Activated T-cell treated with anti-CD3 and anti-CD28 coated beads for 1 hour (primary cell): ENCODE results near the gene ARRDC1.
"Not testable (repeated sequence)": the region's sequence is repeated elsewhere in the genome, so short reads cannot be mapped to it uniquely, and the experiment has no call there.

Experiments used
- DNase-seq: peaks from one replicate; pipeline ENCODE4 v3.0.0-alpha.2; 2020; ENCODE audit warnings: low read depth

The ARRDC1 gene, protein sequence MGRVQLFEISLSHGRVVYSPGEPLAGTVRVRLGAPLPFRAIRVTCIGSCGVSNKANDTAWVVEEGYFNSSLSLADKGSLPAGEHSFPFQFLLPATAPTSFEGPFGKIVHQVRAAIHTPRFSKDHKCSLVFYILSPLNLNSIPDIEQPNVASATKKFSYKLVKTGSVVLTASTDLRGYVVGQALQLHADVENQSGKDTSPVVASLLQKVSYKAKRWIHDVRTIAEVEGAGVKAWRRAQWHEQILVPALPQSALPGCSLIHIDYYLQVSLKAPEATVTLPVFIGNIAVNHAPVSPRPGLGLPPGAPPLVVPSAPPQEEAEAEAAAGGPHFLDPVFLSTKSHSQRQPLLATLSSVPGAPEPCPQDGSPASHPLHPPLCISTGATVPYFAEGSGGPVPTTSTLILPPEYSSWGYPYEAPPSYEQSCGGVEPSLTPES

DNA sequence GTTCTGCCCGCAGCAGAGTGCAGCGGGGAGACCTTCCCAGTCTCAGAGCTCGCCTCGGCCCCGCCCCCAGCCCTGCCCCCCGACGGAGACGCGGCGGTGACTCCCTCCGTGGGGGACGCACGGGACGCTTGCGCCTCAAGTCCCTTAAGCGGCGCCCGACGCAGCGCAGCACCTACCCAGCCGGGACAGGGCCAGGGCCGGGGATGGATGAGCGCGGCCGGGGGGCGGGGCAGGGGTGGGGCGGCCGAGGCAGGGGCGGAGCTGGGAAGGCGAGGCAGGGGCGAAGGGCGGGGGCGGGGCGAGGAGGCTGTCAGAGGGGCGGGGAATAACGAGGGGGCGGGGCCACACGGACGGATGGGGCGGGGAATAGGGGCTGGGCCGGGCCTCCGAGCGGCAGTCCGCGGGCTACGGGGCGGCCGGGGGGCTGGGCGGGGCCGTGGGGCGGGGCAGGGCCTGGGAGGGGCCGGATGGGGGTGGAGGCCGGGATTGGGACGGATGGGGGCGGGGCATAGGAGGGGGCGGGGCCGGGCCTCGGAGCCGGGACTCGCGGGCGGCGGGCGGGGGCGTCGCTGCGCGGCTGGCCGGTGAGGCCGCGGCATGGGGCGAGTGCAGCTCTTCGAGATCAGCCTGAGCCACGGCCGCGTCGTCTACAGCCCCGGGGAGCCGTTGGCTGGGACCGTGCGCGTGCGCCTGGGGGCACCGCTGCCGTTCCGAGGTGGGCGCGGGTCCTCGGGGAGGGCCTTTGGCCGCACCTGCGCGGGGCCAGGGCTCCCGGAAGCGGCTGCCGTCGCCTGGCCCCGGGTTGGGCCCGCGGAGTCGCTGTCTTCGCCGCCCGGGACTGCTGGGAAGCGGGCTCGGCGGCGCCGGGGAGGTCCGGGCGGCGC is at the start of gene ARRDC1:
Gene ARRDC1 (plus strand): TSS at position 566 of the 884 bp plus-strand sequence. CDS start 32 bp downstream, at position 598.
- peak; percentile 90 for DNase-seq

DNA sequence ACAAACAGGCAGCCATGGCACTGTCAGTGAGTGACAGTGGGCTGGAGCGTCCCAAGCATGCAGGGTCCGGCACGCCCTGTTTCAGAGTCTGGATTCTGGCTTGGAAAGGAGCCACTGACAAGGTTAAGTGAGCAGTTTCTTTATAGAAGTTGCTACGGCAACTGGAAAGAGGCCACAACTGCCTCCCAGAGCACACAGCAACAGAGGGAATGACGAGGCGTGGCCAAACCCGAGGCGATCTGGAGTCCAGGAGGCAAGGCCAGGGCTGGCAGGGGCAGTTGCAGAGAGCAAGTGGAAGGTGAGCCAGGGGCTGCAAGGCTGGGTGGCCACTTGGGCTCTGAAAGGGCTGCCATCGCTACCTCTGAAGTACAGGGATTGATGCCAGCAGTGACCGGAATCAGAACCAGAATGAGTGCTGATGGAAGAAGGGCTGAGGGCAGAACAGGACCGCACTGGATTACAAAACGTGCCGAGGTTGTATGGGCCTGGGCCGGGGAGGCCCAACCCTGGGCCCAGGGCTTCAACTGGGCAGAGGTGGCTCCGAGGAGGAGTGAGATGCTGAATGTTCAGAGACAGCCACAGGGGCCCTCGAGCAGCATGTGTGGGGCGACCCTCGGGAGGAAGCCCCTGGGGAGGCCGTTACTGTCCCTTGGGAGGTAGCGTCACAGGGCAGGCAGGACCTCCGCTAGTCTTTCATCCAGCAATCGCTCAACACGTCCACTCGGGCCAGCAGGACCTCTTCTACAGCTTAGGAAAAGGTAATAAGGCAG is 49.2 kb upstream of the ARRDC1 start:
- no peak for DNase-seq

DNA sequence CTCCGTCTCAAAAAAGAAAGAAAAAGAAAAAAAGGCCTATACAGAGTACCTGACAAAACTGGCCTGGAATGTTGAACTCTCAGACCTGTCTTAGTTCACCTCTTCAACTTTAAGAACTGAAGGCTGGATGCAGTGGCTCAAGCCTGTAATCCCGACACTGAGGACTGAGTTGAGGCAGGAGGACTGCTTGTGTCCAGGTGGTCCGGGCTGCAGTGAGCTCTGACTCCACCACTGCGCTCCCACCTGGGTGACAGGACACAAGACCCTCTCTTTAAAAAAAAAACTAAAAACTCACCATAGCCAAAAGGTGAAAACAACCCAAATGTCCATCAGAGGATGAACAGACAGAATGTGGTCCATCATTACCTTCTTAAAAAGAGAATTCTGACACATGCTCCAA is 47.4 kb upstream of the ARRDC1 start:
- DNase-seq, result no peak

DNA sequence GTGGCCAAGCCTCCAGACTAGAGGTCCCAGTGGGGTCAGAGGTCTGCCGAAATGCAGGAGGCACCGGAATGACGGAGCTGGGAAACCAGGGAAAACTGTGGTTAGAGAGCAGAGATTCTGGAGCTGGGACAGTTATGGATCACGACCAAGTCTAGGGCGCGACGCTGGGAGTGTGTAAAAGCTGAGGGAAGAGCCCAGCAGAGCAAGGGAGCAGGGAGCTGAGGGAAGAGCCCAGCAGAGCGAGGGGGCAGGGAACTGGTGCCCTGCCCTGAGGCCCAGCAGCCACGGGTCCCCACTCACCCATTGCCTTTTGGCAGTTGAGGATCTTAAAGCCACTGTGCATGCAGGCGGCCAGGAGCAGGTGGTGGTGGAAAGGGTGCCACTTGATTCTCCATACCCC is 41.4 kb upstream of the ARRDC1 start:
- DNase-seq, result no peak

DNA sequence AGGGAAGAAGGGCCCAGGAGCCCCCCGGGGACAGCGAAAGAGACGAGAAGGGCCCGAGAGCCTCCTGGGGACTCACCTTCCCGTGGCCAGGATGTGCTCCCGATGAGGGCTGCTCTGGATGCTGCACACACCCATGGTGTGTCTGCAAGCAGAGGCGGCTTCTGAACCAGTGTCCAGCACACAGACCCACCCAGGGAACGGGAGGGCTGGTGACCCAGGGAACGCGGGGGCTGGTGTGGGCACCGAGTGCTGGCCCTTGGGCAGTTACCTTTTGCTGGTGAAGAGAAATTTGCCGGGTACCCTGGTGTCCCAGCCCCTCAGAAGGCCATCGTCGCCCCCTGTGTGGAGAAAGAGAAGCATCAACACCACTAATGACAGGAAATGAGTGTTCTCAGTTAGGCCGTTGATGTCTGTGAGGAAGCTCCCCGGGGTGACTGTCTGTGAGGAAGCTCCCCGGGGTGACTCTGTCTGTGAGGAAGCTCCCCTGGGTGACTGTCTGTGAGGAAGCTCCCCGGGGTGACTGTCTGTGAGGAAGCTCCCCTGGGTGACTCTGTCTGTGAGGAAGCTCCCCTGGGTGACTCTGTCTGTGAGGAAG is 40.6 kb upstream of the ARRDC1 start:
- DNase-seq, result no peak

DNA sequence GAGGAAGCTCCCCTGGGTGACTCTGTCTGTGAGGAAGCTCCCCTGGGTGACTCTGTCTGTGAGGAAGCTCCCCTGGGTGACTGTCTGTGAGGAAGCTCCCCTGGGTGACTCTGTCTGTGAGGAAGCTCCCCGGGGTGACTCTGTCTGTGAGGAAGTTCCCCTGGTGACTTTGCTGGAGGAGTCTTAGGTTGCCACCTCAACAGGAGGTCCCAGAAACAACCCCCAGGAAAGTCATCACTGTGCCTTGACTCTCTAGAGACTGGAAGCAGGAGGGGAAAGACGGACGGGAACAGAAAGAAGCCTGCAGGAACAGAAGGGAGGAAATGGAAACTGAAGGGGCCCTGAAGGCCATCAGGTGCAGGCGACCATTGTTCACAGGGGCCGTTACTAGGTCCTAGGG is 37.0 kb upstream of the ARRDC1 start:
- DNase-seq, result not testable (repeated sequence)

GRCh38 chr9:137569609-137570203 is 35.8 kb upstream of the ARRDC1 start:
- DNase-seq, result no peak

GRCh38 chr9:137570566-137570965 is 34.9 kb upstream of the ARRDC1 start:
- no peak for DNase-seq

DNA sequence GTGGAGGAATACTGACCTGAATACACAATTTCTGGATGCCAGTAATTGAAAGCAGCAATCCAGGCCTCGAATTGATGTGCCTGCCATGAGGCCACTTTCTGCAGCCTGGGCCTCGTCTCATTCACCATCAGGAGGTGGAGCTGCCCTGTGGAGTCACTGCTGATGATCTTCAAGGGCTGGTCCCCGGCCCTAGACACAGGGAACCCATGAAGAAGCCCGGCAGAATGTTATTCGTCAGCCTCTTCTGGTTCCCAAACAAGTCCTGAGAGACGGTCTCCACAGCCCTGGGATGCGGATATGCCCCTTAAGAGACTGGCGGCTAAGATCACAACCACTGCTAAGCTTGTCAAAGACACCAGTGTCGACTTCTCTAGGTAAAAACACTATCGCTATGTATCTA is 31.3 kb upstream of the ARRDC1 start:
- no peak for DNase-seq

- no peak for DNase-seq
Observed at GRCh38 chr9:137575364-137575715, 30.1 kb upstream of the ARRDC1 start.

DNA sequence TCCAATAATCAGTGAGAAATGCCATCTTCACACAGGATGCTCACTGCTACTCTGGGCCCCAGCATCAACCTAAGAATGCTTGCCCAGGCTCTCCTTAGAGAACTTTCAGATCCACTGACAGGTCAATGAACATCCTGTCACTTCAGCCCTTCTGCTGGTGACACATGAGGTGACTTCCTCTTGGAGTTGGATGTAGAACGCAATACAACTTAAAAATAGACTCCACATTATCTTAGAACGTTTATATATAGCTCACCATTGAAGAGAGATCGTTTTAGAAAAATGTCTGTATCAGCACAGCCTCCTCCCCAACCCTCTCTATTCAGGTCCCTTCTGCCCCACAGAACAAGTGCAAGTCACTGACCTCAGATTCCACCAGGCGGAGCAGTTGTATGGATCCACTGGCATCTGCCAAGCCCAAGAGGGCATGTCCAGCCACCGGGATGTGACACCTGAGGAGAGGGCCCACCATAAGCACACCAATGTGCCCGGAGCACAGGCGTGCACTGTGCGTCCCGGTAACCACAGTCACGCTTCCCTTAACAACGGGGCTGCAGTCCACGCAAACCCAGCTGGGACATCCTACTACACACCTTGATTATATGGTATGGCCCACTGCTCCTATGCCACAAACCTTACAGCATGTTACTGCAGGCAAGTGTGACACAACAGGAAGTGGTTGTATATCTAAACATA is 29.6 kb upstream of the ARRDC1 start:
- DNase-seq, result no peak

GRCh38 chr9:137578518-137579258 is 26.8 kb upstream of the ARRDC1 start, which contains the start of gene DPH7:
DPH7 (minus strand) TSS chr9:137578925; CDS start chr9:137578777, 148 bp downstream.
- DNase-seq, result peak; percentile 97

- no peak for DNase-seq
Observed at GRCh38 chr9:137579259-137579604, 26.3 kb upstream of the ARRDC1 start.

DNA sequence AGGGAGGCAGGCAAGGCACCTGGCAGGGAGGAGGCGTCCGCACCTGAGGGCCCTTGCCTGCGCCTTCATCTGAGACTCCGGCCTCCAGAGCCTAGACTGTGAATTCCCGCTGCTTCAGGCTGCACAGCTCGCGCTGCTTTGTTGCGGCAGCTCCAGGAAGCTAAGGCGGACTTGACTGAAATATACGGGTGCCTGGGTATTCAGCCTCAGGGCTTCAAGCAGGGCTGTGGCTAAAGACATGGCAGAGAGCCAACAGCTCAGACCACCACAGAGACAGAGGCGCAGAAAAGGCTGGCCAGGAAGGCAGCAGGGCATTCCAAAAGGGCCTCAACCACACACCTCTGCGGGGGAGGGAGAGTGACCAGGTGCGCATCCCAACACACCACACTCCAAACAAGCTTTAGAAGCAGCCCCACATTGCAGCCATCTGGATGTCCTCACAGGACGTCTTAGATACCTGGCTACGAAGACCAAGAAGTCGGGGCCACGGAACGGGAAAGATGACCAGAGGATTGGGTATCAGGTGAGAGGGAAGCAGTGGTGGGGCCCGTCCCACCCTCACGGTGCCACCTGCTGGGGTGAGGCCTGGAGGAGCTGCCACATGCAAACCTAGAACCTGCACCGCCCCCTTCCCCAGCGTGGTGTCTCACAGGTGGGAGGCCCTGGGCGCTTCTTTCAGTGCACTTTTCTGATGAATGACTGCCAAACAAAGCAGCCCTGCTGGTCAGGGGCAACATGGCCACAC is 25.1 kb upstream of the ARRDC1 start:
- no peak for DNase-seq

- DNase-seq, result no peak
Observed at GRCh38 chr9:137580954-137581322, 24.5 kb upstream of the ARRDC1 start.

DNA sequence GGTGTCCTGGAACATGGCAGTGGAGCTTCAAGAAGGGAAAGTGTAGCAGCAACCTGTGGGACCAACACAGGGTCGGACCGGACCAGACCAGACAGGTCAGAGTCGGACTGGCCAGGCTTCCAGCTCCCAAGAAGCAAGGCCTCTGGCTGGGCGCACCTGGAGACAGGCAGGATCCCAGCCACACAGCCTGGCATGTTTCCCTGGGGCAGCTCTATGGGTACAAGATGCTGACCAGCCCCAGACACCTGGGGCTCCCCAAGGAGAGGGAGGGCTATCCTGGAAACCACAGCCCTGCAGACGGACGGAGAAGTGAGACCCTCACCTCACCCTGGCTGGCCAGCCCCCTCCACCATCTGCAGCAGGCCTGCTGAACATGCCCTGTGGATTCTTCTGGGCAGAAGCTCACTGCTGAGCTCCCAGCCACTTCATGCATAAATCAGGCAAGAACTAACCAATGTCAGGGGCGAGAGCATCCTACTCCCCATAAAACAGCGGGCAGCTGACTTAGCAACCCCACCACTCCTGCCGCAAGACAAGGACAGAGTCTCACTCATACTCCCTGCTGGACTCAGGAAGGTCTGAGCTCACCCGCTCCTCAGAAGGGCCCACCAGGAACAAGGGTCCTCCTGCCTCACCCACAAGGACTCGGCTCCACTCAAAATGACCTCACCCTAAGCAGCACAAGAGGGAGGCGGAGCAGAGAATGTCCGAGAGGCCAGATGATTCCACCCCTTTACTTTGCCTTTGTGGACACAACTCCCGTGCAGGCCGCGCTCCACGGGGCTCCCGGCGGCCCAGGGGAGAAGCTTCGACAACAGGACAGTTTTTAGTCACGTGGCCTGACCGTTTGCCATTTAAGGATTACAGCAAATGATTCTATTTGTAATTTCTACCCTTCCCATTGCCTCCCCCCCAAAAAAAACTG is 23.9 kb upstream of the ARRDC1 start:
- no peak for DNase-seq

GRCh38 chr9:137582286-137582860 is 23.1 kb upstream of the ARRDC1 start:
- DNase-seq, result no peak

DNA sequence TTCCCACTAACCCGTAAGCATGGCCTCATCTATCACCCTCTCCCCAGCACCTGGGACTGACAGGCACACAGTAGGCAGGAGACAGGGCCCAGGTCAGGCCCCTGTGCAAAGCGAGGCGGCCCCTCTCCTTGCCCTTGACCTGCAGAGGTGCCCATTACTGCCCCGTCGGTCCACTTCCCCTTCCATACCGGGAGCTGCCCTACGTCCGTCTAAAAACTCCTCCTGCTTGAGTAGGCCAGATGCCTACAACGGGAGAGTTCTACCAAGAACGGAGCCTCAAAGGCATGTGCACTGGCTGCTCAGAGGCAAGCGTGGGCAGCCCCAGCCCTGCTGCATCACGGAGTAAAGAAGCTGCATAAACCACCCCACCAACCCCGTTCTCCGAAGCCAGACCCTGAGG is 22.1 kb upstream of the ARRDC1 start:
- no peak for DNase-seq
